ENCODE data around the gene RASAL3. TPM values are rescaled to one million over a fixed set of nuclear protein-coding genes. Genes with fewer than 3 reads are reported as not detected.
A peak's percentile ranks its signal among the peaks of the same experiment; 100 is the strongest.

The RASAL3 gene
- total RNA-seq, 4 donors from 2014 or later: 2.5 to 3.9 (median 2.8) TPM

DNA sequence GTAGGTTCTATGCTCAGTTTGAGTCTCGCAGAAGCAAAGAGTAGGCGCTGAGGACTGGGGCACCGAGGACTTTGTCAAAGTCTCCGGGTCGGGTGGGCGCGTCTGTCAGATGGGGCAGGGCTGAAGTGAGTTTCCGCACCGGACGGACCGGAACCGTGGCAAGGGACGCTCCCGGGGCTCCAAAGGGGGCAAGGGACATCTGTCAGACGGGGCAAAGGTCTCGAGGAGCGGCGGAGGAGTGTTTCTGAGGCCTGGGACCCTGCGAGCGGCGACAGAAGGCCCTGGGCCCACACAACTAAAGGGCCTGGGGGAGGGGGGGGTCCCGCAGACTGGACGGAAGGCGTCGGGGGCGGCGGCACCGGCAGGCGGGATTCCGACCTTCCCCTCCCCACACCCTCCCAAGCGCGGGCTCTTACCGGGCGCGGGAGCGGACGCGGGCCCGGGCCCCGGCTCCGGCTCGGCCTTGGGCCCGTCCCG is 32.3 kb downstream of the RASAL3 start:
- Histone ChIP-seq H3K27me3 (no peaks in the 10 kb centered on the region), H3K4me3 (peak overlapping the region; percentile 91 to 97 (median 92)), H3K27ac (replicated peaks in 1 of 4) (peak overlapping the region; percentile 66 to 84 (median 72)), H3K9me3 (no peaks in the 10 kb centered on the region), H3K4me1 (peaks cover 37 to 67% (median 56%) of the 10 kb centered on the region in 4 donors), H3K36me3 (peaks cover 12 to 36% (median 33%) of the 10 kb centered on the region in 4 donors)
- intact Hi-C loops (cut with DNase I): loop anchor here (5.0 kb wide), 1 partner anchor 165 kb away; no protein-coding TSS in a partner anchor
- DNase-seq (ENCODE audit: extremely low spot score): no peak
- under 1% methylated on average over 18 of the region's 44 CpGs for WGBS
- TF ChIP-seq POLR2A (IDR thresholded peaks at IDR 0.05; ENCODE audit: low read depth) (no peak), EP300 (IDR thresholded peaks at IDR 0.05) (no peak), POLR2AphosphoS5 (IDR thresholded peaks at IDR 0.05) (no peak)
- TF ChIP-seq, protein P1, sequence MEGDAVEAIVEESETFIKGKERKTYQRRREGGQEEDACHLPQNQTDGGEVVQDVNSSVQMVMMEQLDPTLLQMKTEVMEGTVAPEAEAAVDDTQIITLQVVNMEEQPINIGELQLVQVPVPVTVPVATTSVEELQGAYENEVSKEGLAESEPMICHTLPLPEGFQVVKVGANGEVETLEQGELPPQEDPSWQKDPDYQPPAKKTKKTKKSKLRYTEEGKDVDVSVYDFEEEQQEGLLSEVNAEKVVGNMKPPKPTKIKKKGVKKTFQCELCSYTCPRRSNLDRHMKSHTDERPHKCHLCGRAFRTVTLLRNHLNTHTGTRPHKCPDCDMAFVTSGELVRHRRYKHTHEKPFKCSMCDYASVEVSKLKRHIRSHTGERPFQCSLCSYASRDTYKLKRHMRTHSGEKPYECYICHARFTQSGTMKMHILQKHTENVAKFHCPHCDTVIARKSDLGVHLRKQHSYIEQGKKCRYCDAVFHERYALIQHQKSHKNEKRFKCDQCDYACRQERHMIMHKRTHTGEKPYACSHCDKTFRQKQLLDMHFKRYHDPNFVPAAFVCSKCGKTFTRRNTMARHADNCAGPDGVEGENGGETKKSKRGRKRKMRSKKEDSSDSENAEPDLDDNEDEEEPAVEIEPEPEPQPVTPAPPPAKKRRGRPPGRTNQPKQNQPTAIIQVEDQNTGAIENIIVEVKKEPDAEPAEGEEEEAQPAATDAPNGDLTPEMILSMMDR (IDR thresholded peaks at IDR 0.05): no peak

DNA sequence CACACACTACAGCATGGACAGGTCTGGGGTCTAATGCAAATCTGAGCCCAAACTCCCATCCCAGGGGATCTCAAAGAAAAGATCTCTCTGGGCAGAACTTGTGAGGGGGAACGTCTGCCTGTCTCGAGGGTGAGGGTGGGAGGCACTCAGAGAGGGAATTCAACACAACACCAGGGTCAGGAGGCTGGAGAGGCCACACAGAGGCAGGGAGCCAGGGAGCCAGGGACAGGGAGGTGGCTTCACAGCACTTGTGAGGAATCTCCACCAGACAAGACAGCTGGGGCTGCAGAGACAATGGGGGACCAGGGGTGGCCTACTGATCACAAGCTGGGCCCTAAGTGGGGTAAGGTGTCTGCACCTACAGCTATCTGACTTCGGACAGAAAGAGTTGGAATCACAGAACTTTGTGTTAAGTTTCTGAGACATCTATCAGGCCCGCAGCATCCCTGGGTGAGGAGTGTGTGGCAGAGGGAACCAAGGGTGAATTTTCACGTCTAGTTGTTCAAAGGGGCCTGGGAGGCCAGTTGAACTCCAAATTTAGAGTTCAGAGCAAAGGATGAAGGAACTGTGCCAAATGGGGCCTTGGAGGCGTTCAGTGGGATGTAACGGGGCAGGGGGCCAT is 32.8 kb downstream of the RASAL3 start:
- H3K9me3 ChIP-seq: no peaks in the 10 kb centered on the region
- peak overlapping the region; percentile 91 to 97 (median 92) for H3K4me3 ChIP-seq
- no peak for DNase-seq (ENCODE audit: extremely low spot score)
- peaks cover 16 to 38% (median 36%) of the 10 kb centered on the region in 4 donors for H3K36me3 ChIP-seq
- H3K27me3 ChIP-seq: no peaks in the 10 kb centered on the region
- H3K27ac ChIP-seq (replicated peaks in 1 of 4): peak overlapping the region; percentile 66 to 84 (median 72)
- WGBS: 12% methylated on average over 7 of the region's 7 CpGs
- TF ChIP-seq POLR2A (IDR thresholded peaks at IDR 0.05; ENCODE audit: low read depth): no peak
- TF ChIP-seq, protein P1 (IDR thresholded peaks at IDR 0.05): no peak
- TF ChIP-seq POLR2AphosphoS5 (IDR thresholded peaks at IDR 0.05): no peak
- no peak for TF ChIP-seq EP300 (IDR thresholded peaks at IDR 0.05)
- H3K4me1 ChIP-seq: peaks cover 37 to 61% (median 50%) of the 10 kb centered on the region in 4 donors
- intact Hi-C loops (cut with DNase I): loop anchor here (5.0 kb wide), 1 partner anchor 164 kb away; no protein-coding TSS in a partner anchor

- Histone ChIP-seq H3K27me3 (no peaks in the 10 kb centered on the region), H3K9me3 (no peaks in the 10 kb centered on the region), H3K27ac (replicated peaks in 1 of 4) (no peak overlapping the region), H3K4me1 (peaks cover 37 to 56% (median 45%) of the 10 kb centered on the region in 4 donors), H3K36me3 (peaks cover 16 to 44% (median 43%) of the 10 kb centered on the region in 4 donors), H3K4me3 (peak overlapping the region in 3 of 4 donors; percentile 91 to 92 (median 92))
- WGBS: 87% methylated on average over 10 of the region's 10 CpGs
- intact Hi-C loops (cut with DNase I): loop anchor here (5.0 kb wide), 1 partner anchor 163 kb away; no protein-coding TSS in a partner anchor
- no peak for TF ChIP-seq POLR2AphosphoS5 (IDR thresholded peaks at IDR 0.05)
- TF ChIP-seq POLR2A (IDR thresholded peaks at IDR 0.05; ENCODE audit: low read depth): no peak
- no peak for TF ChIP-seq EP300 (IDR thresholded peaks at IDR 0.05)
- TF ChIP-seq, protein P1 (IDR thresholded peaks at IDR 0.05): no peak
- no peak for DNase-seq (ENCODE audit: extremely low spot score)
Observed at GRCh38 chr19:15430526-15431120, 33.7 kb downstream of the RASAL3 start.

- Histone ChIP-seq H3K4me3 (no peak overlapping the region), H3K36me3 (peaks cover 21 to 51% (median 49%) of the 10 kb centered on the region in 4 donors), H3K27ac (replicated peaks in 1 of 4) (no peak overlapping the region), H3K9me3 (no peaks in the 10 kb centered on the region), H3K4me1 (peaks cover 37 to 56% (median 45%) of the 10 kb centered on the region in 4 donors), H3K27me3 (no peaks in the 10 kb centered on the region)
- WGBS: 88% methylated on average over 10 of the region's 24 CpGs
- TF ChIP-seq EP300 (IDR thresholded peaks at IDR 0.05) (no peak), POLR2A (IDR thresholded peaks at IDR 0.05; ENCODE audit: low read depth) (no peak), POLR2AphosphoS5 (IDR thresholded peaks at IDR 0.05) (no peak)
- TF ChIP-seq, protein P1 (IDR thresholded peaks at IDR 0.05): no peak
- intact Hi-C loops (cut with DNase I): loop anchor here (5.0 kb wide), 1 partner anchor 163 kb away; no protein-coding TSS in a partner anchor
- DNase-seq (ENCODE audit: extremely low spot score): no peak
Observed at GRCh38 chr19:15429825-15430467, 34.4 kb downstream of the RASAL3 start.

All from esophagus muscularis mucosa (tissue), 4 donors.